Smooth muscle cell (in vitro differentiated cells): Measurements from ENCODE around the gene CD6. TPM values are rescaled to one million over a fixed set of nuclear protein-coding genes. Genes with fewer than 3 reads are reported as not detected.
A peak's percentile ranks its signal among the peaks of the same experiment; 100 is the strongest.

Source experiments
- DNase-seq: peaks from one replicate; lab custom pipeline; 2025; ENCODE audit not compliant: unreplicated experiment; lab: John Stamatoyannopoulos, UW
- H2AFZ ChIP-seq: fragments of 200-600 bp; sonication (generic); 2 replicates; pipeline ENCODE4 v1.6.0; 2016; ENCODE audit warnings: antibody characterized with exemption, low read depth, mild to moderate bottlenecking
- H3F3A ChIP-seq: fragments of 200-600 bp; sonication (generic); 2 replicates; pipeline ENCODE4 v1.6.0; 2017; ENCODE audit warnings: antibody characterized with exemption, low read depth
- H3K27ac ChIP-seq: fragments of 200-600 bp; sonication (generic); 2 replicates; pipeline ENCODE4 v1.5.1; 2016; ENCODE audit warnings: low read depth, mild to moderate bottlenecking
- H3K27me3 ChIP-seq: fragments of 200-600 bp; sonication (generic); 2 replicates; pipeline ENCODE4 v1.6.1; 2016; ENCODE audit warnings: low read depth, mild to moderate bottlenecking
- H3K36me3 ChIP-seq: fragments of 200-600 bp; sonication (generic); 2 replicates; pipeline ENCODE4 v1.5.1; 2016; ENCODE audit warnings: low read depth
- H3K4me1 ChIP-seq: fragments of 200-600 bp; sonication (generic); 2 replicates; pipeline ENCODE4 v1.5.1; 2016; ENCODE audit warnings: low read depth
- H3K4me2 ChIP-seq: fragments of 200-600 bp; sonication (generic); 2 replicates; pipeline ENCODE4 v1.6.0; 2016; ENCODE audit warnings: mild to moderate bottlenecking
- H3K4me3 ChIP-seq: fragments of 200-600 bp; sonication (generic); 2 replicates; pipeline ENCODE4 v1.5.1; 2016; ENCODE audit warnings: mild to moderate bottlenecking
- H3K79me2 ChIP-seq: fragments of 200-600 bp; sonication (generic); 2 replicates; pipeline ENCODE4 v1.6.0; 2016; ENCODE audit warnings: low read depth, mild to moderate bottlenecking
- H3K9ac ChIP-seq: fragments of 200-600 bp; sonication (generic); 2 replicates; pipeline ENCODE4 v1.6.0; 2016; ENCODE audit warnings: low read depth
- H3K9me3 ChIP-seq: fragments of 200-600 bp; sonication (generic); replicated peaks from 2 replicates; pipeline ENCODE4 v1.5.1; 2016; ENCODE audit warnings: low read depth
- H4K20me1 ChIP-seq: fragments of 200-600 bp; sonication (generic); 2 replicates; pipeline ENCODE4 v1.6.0; 2016; ENCODE audit warnings: low read depth
- CTCF ChIP-seq: fragments of 200-600 bp; sonication (generic); IDR thresholded peaks from 2 replicates; pipeline ENCODE4 v1.5.1; 2017; ENCODE audit warnings: borderline replicate concordance, mild to moderate bottlenecking, antibody characterized with exemption; ENCODE audit not compliant: insufficient read depth, poor library complexity, severe bottlenecking
- WGBS: methylation state at CpG from one replicate; pipeline ENCODE4 v1.1.7; 2016; ENCODE audit warnings: low lambda C conversion rate; 5-methylcytosine and 5-hydroxymethylcytosine counted together
- polyA plus RNA-seq: library from polyadenylated mRNA; unstranded; fragments of >200 nt; fragmentation: Nextera tagmentation; extraction: Ambion mirVana; gene quantifications from 2 replicates; pipeline ENCODE4 v1.2.1, GENCODE V29; 2016
- total RNA-seq: library from RNA; depleted of rRNA; stranded (reverse); fragments of >200 nt; gene quantifications from 2 replicates; pipeline ENCODE4 v1.2.3, GENCODE V29; 2014

The CD6 gene
- total and polyA plus RNA-seq, 2 experiments from 2014 or later, result 0.27 TPM; not detected in 1

GRCh38 chr11:60950933-60951605, 20.4 kb upstream of the CD6 start:
- peaks cover 47% of the 10 kb centered on the region for H3K27me3 ChIP-seq
- H3K79me2 ChIP-seq, result no peaks in the 10 kb centered on the region
- peak overlapping the region; percentile 78 for H3K4me2 ChIP-seq
- no peaks in the 10 kb centered on the region for H3K9me3 ChIP-seq
- no peak overlapping the region for H3K27ac ChIP-seq
- H3K36me3 ChIP-seq, result no peaks in the 10 kb centered on the region
- peaks cover 6% of the 10 kb centered on the region for H3K4me1 ChIP-seq
- no peak overlapping the region for H2AFZ ChIP-seq
- H3K9ac ChIP-seq, result no peak overlapping the region
- WGBS, result 11% methylated on average over 64 of the region's 86 CpGs
- no peak overlapping the region for H3K4me3 ChIP-seq
- no peak for TF ChIP-seq CTCF
- DNase-seq, result no peak
- no peaks in the 10 kb centered on the region for H4K20me1 ChIP-seq
- H3F3A ChIP-seq, result no peaks in the 10 kb centered on the region

DNA sequence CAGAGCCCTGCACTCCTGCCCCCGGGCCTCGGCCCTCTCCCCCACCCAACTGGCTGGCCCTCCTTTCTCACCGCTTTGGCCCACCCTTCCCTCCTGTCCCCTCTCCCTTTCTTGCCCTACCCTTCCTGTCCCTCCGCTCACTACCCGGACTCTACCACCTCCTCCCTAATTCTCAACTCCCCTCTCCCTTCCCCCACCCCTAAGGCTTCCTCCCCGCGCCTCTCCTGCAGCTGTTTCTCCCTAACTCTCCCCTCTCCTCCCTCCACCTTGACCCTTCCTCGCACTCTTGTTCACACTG, 19.9 kb upstream of the CD6 start:
- Histone ChIP-seq H2AFZ (peak overlapping the region; percentile 85), H3K4me2 (peak overlapping the region; percentile 78), H3K4me3 (peak overlapping the region; percentile 47), H3K27me3 (peaks cover 47% of the 10 kb centered on the region), H3K36me3 (no peaks in the 10 kb centered on the region), H3K9ac (no peak overlapping the region), H3K9me3 (no peaks in the 10 kb centered on the region), H4K20me1 (no peaks in the 10 kb centered on the region), H3K4me1 (peaks cover 6% of the 10 kb centered on the region), H3K27ac (no peak overlapping the region), H3K79me2 (no peaks in the 10 kb centered on the region), H3F3A (no peaks in the 10 kb centered on the region)
- no peak for DNase-seq
- no peak for TF ChIP-seq CTCF
- WGBS, result no CpG with 5 or more reads among the region's 8 CpGs

- peak within 1 kb of the TSS; percentile 47 for H3K4me3 ChIP-seq
- no peak within 1 kb of the TSS for H3K27ac ChIP-seq
- peak within 1 kb of the TSS; percentile 85 for H2AFZ ChIP-seq
- no peak within 1 kb of the TSS for H3K9ac ChIP-seq
- no peak for TF ChIP-seq CTCF
- WGBS, result 38% methylated on average over 16 of the region's 23 CpGs
- no peaks in the 10 kb centered on the region for H3K79me2 ChIP-seq
- no peaks in the 10 kb centered on the region for H3K36me3 ChIP-seq
- no peak for DNase-seq
- no peaks in the 10 kb centered on the region for H3K9me3 ChIP-seq
- peaks cover 6% of the 10 kb centered on the region for H3K4me1 ChIP-seq
- peaks cover 47% of the 10 kb centered on the region for H3K27me3 ChIP-seq
- no peaks in the 10 kb centered on the region for H3F3A ChIP-seq
- H3K4me2 ChIP-seq, result peak within 1 kb of the TSS; percentile 78
- H4K20me1 ChIP-seq, result no peaks in the 10 kb centered on the region
Observed at GRCh38 chr11:60951904-60952741, 19.4 kb upstream of the CD6 start, which contains the start of gene SLC15A3. TSS of gene SLC15A3 (minus strand) at chr11:60952176. CDS start at chr11:60951551, 625 bp downstream.
